K562 (cell line): ENCODE measurements around the gene SPDL1. TPM values are rescaled to one million over a fixed set of nuclear protein-coding genes. Genes with fewer than 3 reads are reported as not detected.

Source experiments
- ATAC-seq: fragments of 200-7000 bp; cut with Tn5 transposase; 3 replicates; pipeline ENCODE4 v1.9.1; 2020; ENCODE audit warnings: moderate library complexity
- BruUV-seq: library from RNA; stranded (reverse); fragments of 400-500 nt; replicated peaks from 2 replicates; lab custom pipeline; 2021; lab: Mats Ljungman, UMichigan
- CTCF ChIA-PET: fragments of 300-600 bp; formaldehyde crosslinking; extraction: SDS; loops from one replicate; lab custom pipeline; 2021; ENCODE audit warnings: low intra/inter-chr PET ratio; lab: Yijun Ruan, JAX
- POLR2A ChIA-PET: fragments of 300-600, 350-650 bp; sonication (Branson Sonifier 250); formaldehyde crosslinking; extraction: SDS; loops from one replicate; lab custom pipeline; 2021; ENCODE audit warnings: antibody characterized with exemption, inconsistent platforms; lab: Yijun Ruan, JAX
- DNase-seq, 4 experiments: peaks; one replicate each; pipeline versions ENCODE4 v3.0.0 to v3.0.0-alpha.2; 2011 to 2018; ENCODE audit warnings: low spot score in 3 of 4, mixed read lengths in 3 of 4; ENCODE audit errors: extremely low read depth in 1 of 4
- FAIRE-seq: peaks from 2 replicates; lab custom pipeline; 2011; peaks lifted over from hg19 to GRCh38; lab: Jason Lieb, UNC
- H2AFZ ChIP-seq: 2 replicates; pipeline ENCODE4 v1.6.0; 2011; ENCODE audit warnings: low read depth, low read length, control low read depth, inconsistent platforms
- H3K27ac ChIP-seq: fragments of 200-600 bp; 3 replicates; pipeline ENCODE4 v1.8.0; 2011; ENCODE audit warnings: low read depth, mild to moderate bottlenecking, control low read depth, inconsistent platforms, low read length, moderate library complexity, mixed read lengths; ENCODE audit errors: extremely low read depth
- H3K27me3 ChIP-seq, 2 experiments: fragments of 300-600 bp in 1 of 2; 2 replicates in 1 of 2; 3 replicates in 1 of 2; pipeline versions ENCODE4 v1.6.0 to v1.8.0; 2011; ENCODE audit warnings: inconsistent platforms in 2 of 2, low read length in 2 of 2, mild to moderate bottlenecking in 1 of 2, mixed read lengths in 1 of 2, moderate library complexity in 1 of 2; ENCODE audit not compliant: control insufficient read depth in 2 of 2, insufficient read depth in 2 of 2
- H3K36me3 ChIP-seq: fragments of 300-600 bp; 3 replicates; pipeline ENCODE4 v1.8.0; 2011; ENCODE audit warnings: mild to moderate bottlenecking, low read length, inconsistent platforms; ENCODE audit not compliant: control insufficient read depth, insufficient read depth
- H3K4me1 ChIP-seq, 2 experiments: fragments of 200-600 bp in 1 of 2; replicated peaks in 1 of 2; 2 replicates in 1 of 2; 3 replicates in 1 of 2; pipeline versions ENCODE4 v1.5.1 to v1.8.0; 2011; ENCODE audit warnings: inconsistent platforms in 2 of 2, low read length in 2 of 2, mild to moderate bottlenecking in 1 of 2, mixed read lengths in 1 of 2, moderate library complexity in 1 of 2; ENCODE audit not compliant: control insufficient read depth in 2 of 2, insufficient read depth in 2 of 2
- H3K4me2 ChIP-seq: 2 replicates; pipeline ENCODE4 v1.6.1; 2011; ENCODE audit warnings: low read length, control low read depth, inconsistent platforms, mixed read lengths; ENCODE audit not compliant: insufficient read depth
- H3K4me3 ChIP-seq: fragments of 200-600 bp; sonication (generic), shearing (Covaris generic); 2 replicates; pipeline ENCODE4 v1.5.1; 2016; ENCODE audit warnings: control low read depth, inconsistent platforms
- H3K79me2 ChIP-seq: fragments of 200-600 bp; 3 replicates; pipeline ENCODE4 v1.8.0; 2011; ENCODE audit warnings: low read length, inconsistent platforms; ENCODE audit not compliant: control insufficient read depth, insufficient read depth
- H3K9ac ChIP-seq, 2 experiments: 2 replicates each; pipeline versions ENCODE4 v1.6.0 to v1.6.1; 2011; ENCODE audit warnings: low read depth in 2 of 2, low read length in 2 of 2, control low read depth in 1 of 2, inconsistent platforms in 1 of 2, mild to moderate bottlenecking in 1 of 2, mixed read lengths in 1 of 2; ENCODE audit not compliant: insufficient read depth in 1 of 2
- H3K9me1 ChIP-seq: one replicate; pipeline ENCODE4 v1.6.0; 2011; ENCODE audit warnings: inconsistent platforms, mild to moderate bottlenecking, low read length, moderate library complexity; ENCODE audit not compliant: control insufficient read depth, insufficient read depth
- H3K9me3 ChIP-seq: replicated peaks from 2 replicates; pipeline ENCODE4 v1.5.1; 2011; ENCODE audit warnings: low read depth, low read length, inconsistent platforms; ENCODE audit not compliant: control insufficient read depth, insufficient read depth
- H4K20me1 ChIP-seq: replicated peaks from 2 replicates; pipeline ENCODE4 v1.6.1; 2011; ENCODE audit warnings: low read length, inconsistent platforms, mixed read lengths; ENCODE audit not compliant: control insufficient read depth, insufficient read depth
- BDP1 ChIP-seq: IDR thresholded peaks from 3 replicates; pipeline ENCODE4 v1.6.1; 2011; ENCODE audit not compliant: insufficient read length, insufficient read depth
- C11orf30 ChIP-seq: fragments of 450-650 bp; IDR thresholded peaks from 2 replicates; pipeline ENCODE4 v1.6.1; 2016; ENCODE audit warnings: low read depth, mild to moderate bottlenecking
- FOXK1 ChIP-seq: sonication (generic); formaldehyde crosslinking; IDR thresholded peaks from 2 replicates; pipeline ENCODE4 v1.8.0; 2022; ENCODE audit warnings: missing genetic modification reagents, mild to moderate bottlenecking, borderline replicate concordance
- RUNX1 ChIP-seq: sonication (generic); IDR thresholded peaks from 2 replicates; pipeline ENCODE4 v1.6.1; 2016; ENCODE audit warnings: antibody characterized with exemption, low read depth
- USF1 ChIP-seq: sonication (generic); formaldehyde crosslinking; IDR thresholded peaks from 2 replicates; pipeline ENCODE4 v1.9.0; 2022; ENCODE audit warnings: mild to moderate bottlenecking, missing genetic modification reagents
- WGBS: fragments of 100-300 bp; shearing (Covaris generic); methylation state at CpG from one replicate; pipeline ENCODE4 v1.1.6; 2016; ENCODE audit warnings: low coverage, mixed read lengths; ENCODE audit not compliant: insufficient coverage; ENCODE audit errors: missing lambda C conversion rate; 5-methylcytosine and 5-hydroxymethylcytosine counted together
- in situ Hi-C: fragments of 300-500 bp; cut with MboI; formaldehyde crosslinking; loops from 4 replicates; pipeline ENCODE4 v1.15.0; 2018; ENCODE audit warnings: inconsistent platforms, mixed read lengths
- intact Hi-C: fragments of 100-400 bp; cut with micrococcal nuclease; formaldehyde crosslinking; loops from 2 replicates; pipeline ENCODE4 v1.14.2; 2022
- polyA plus RNA-seq, 8 experiments: library from polyadenylated mRNA; depleted of rRNA in 4 of 8; stranded (reverse) in 5 of 8; unstranded in 3 of 8; fragments of >200 nt; fragmentation: Nextera tagmentation in 2 of 8; fragmentation: Illumina TruSeq in 1 of 8; extraction: Ambion mirVana in 2 of 8; extraction: Trizol in 1 of 8; gene quantifications; 2 replicates each; pipeline versions ENCODE4 v1.2.1 to v1.2.3, GENCODE V29; 2011 to 2014; ENCODE audit warnings: inconsistent platforms in 1 of 8, missing spikeins in 1 of 8
- total RNA-seq, 7 experiments: library from RNA; depleted of rRNA in 6 of 7; stranded (reverse); fragments of >200 nt in 6 of 7; fragmentation: Illumina TruSeq in 2 of 7; extraction: Trizol in 2 of 7; gene quantifications; 2 replicates each; pipeline versions ENCODE4 v1.2.1 to v1.2.3, GENCODE V29; 2011 to 2021; ENCODE audit warnings: low replicate concordance in 1 of 7
- TF ChIP-seq, protein P1 (sequence below): fragments of 450-650 bp; IDR thresholded peaks from 2 replicates; pipeline ENCODE4 v1.6.1; 2016
- TF ChIP-seq, protein P2 (sequence below): fragments of 250-450 bp; sonication (Bioruptor Pico); IDR thresholded peaks from 2 replicates; pipeline ENCODE4 v1.4.0; 2020; ENCODE audit warnings: mild to moderate bottlenecking

The SPDL1 gene
- total and polyA plus RNA-seq, 9 of the 15 experiments (the other 6 are each of a cell fraction or from before 2014, with no cell fraction given): 32.4 to 59.6 (median 49.0) TPM

GRCh38 chr5:169563369-169563768, 20.2 kb upstream of the SPDL1 start:
- no peak overlapping the region for H3K4me2 ChIP-seq
- intact Hi-C loops (no loop called here), in situ Hi-C loops (loop anchor here (10.0 kb wide), 1 partner anchor 579 kb away; no protein-coding TSS in a partner anchor)
- WGBS: 0% methylated on average over 1 of the region's 1 CpG
- H3K9ac ChIP-seq: no peak overlapping the region
- BruUV-seq: no TSS peak
- no peak overlapping the region for H3K27ac ChIP-seq
- H3K79me2 ChIP-seq: no peaks in the 10 kb centered on the region
- TF ChIP-seq C11orf30 (no peak), BDP1 (no peak), USF1 (CRISPR knock-in tag) (no peak), RUNX1 (no peak)
- no peaks in the 10 kb centered on the region for H3K27me3 ChIP-seq
- H3K9me1 ChIP-seq: no peaks in the 10 kb centered on the region
- no peaks in the 10 kb centered on the region for H3K4me1 ChIP-seq
- H4K20me1 ChIP-seq: no peaks in the 10 kb centered on the region
- CTCF ChIA-PET: no interaction called here
- no peak for ATAC-seq
- no peak overlapping the region for H2AFZ ChIP-seq
- FAIRE-seq: no peak
- H3K36me3 ChIP-seq: no peaks in the 10 kb centered on the region
- H3K4me3 ChIP-seq: no peak overlapping the region
- DNase-seq: no peak
- H3K9me3 ChIP-seq: no peaks in the 10 kb centered on the region
- POLR2A ChIA-PET: interaction anchor here (1.1 kb wide), 1 partner anchor 20 kb away, joined by 4 read pairs; the partner anchor contains the start of gene SPDL1

GRCh38 chr5:169566202-169566601, 17.4 kb upstream of the SPDL1 start:
- Histone ChIP-seq H3K4me3 (no peak overlapping the region), H3K4me1 (no peaks in the 10 kb centered on the region), H3K9me3 (no peaks in the 10 kb centered on the region), H3K9ac (no peak overlapping the region), H2AFZ (no peak overlapping the region), H3K27me3 (peaks cover 0 to 2% of the 10 kb centered on the region in 2 experiments; a peak in 1 of 5 replicates), H3K27ac (no peak overlapping the region), H3K79me2 (no peaks in the 10 kb centered on the region), H3K9me1 (no peaks in the 10 kb centered on the region), H3K4me2 (no peak overlapping the region), H4K20me1 (no peaks in the 10 kb centered on the region), H3K36me3 (no peaks in the 10 kb centered on the region)
- intact Hi-C loops: no loop called here
- in situ Hi-C loops: loop anchor here (10.0 kb wide), 1 partner anchor 581 kb away; no protein-coding TSS in a partner anchor
- ChIA-PET CTCF (no interaction called here), POLR2A (no interaction called here)
- no peak for FAIRE-seq
- BruUV-seq: no TSS peak
- 0% methylated on average over 1 of the region's 1 CpG for WGBS
- TF ChIP-seq, protein P1, sequence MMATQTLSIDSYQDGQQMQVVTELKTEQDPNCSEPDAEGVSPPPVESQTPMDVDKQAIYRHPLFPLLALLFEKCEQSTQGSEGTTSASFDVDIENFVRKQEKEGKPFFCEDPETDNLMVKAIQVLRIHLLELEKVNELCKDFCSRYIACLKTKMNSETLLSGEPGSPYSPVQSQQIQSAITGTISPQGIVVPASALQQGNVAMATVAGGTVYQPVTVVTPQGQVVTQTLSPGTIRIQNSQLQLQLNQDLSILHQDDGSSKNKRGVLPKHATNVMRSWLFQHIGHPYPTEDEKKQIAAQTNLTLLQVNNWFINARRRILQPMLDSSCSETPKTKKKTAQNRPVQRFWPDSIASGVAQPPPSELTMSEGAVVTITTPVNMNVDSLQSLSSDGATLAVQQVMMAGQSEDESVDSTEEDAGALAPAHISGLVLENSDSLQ: no peak
- no peak for TF ChIP-seq FOXK1 (CRISPR knock-in tag)
- TF ChIP-seq, protein P2, sequence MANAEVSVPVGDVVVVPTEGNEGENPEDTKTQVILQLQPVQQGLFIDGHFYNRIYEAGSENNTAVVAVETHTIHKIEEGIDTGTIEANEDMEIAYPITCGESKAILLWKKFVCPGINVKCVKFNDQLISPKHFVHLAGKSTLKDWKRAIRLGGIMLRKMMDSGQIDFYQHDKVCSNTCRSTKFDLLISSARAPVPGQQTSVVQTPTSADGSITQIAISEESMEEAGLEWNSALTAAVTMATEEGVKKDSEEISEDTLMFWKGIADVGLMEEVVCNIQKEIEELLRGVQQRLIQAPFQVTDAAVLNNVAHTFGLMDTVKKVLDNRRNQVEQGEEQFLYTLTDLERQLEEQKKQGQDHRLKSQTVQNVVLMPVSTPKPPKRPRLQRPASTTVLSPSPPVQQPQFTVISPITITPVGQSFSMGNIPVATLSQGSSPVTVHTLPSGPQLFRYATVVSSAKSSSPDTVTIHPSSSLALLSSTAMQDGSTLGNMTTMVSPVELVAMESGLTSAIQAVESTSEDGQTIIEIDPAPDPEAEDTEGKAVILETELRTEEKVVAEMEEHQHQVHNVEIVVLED (CRISPR knock-in tag): no peak
- DNase-seq: no peak
- ATAC-seq: no peak
